T-helper 2 cell (primary cell): Measurements from ENCODE around the gene SRA1.

Source experiments
- DNase-seq, 5 experiments: peaks; one replicate each; pipeline versions ENCODE4 v3.0.0 to v3.0.0-alpha.2; 2012 to 2022

Gene SRA1

DNA sequence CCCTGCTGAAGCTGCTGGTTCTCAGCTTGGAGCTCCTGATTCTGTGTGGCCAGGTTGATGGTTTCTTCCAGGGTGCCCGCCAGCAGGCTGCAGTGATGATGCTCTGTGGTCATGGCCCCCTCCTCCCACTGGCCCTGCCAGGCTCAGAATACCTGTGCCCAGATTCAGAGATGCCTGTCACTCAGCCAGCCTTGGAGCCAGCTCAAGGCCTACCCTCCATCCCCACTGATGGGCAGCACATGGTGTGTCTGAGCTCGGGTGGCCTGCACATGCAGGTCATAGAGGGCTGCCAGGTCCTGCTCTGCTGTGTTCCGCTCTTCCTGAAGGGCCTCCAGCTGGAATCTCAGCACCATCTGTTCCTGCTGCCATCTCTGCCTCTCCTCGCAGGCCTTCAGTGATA lies 12.8 kb upstream of the SRA1 start:
- no peak for DNase-seq

DNA sequence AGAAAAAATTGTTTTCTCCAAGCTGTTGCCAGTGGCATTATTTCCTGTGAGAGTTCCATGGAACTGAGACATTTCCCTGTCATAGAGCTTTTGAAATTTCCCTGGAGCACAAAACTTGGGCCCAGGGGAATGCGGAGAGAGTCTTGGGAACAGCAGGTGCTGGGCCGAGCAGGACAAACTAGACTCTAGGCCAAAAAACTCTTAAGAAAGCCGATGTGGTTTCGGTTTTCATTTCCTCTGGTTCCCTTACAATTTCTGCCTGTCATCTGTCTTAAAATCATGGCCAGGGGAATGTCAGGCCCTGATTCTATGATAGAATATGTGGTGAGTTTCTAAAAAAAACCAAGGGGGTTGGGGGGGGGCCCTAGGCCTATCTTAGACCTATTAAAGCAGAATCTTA lies 11.9 kb upstream of the SRA1 start:
- peak in 1 of 5 experiments; percentile 55 for DNase-seq

DNA sequence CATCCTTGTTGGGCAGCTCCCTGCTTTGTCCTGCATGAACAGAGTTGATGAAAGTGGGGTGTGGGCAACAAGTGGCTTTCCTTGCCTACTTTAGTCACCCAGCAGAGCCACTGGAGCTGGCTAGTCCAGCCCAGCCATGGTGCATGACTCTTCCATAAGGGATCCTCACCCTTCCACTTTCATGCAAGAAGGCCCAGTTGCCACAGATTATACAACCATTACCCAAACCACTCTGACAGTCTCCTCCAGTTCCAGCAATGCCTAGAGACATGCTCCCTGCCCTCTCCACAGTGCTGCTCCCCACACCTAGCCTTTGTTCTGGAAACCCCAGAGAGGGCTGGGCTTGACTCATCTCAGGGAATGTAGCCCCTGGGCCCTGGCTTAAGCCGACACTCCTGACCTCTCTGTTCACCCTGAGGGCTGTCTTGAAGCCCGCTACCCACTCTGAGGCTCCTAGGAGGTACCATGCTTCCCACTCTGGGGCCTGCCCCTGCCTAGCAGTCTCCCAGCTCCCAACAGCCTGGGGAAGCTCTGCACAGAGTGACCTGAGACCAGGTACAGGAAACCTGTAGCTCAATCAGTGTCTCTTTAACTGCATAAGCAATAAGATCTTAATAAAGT lies 11.3 kb upstream of the SRA1 start:
- DNase-seq = no peak

DNA sequence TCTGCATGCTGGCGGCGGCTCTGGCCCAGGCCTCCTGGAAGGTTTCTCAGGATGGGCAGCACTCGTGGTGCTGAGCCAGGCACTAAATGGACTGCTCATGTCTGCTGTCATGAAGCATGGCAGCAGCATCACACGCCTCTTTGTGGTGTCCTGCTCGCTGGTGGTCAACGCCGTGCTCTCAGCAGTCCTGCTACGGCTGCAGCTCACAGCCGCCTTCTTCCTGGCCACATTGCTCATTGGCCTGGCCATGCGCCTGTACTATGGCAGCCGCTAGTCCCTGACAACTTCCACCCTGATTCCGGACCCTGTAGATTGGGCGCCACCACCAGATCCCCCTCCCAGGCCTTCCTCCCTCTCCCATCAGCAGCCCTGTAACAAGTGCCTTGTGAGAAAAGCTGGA lies 10.6 kb upstream of the SRA1 start:
- DNase-seq = no peak

DNA sequence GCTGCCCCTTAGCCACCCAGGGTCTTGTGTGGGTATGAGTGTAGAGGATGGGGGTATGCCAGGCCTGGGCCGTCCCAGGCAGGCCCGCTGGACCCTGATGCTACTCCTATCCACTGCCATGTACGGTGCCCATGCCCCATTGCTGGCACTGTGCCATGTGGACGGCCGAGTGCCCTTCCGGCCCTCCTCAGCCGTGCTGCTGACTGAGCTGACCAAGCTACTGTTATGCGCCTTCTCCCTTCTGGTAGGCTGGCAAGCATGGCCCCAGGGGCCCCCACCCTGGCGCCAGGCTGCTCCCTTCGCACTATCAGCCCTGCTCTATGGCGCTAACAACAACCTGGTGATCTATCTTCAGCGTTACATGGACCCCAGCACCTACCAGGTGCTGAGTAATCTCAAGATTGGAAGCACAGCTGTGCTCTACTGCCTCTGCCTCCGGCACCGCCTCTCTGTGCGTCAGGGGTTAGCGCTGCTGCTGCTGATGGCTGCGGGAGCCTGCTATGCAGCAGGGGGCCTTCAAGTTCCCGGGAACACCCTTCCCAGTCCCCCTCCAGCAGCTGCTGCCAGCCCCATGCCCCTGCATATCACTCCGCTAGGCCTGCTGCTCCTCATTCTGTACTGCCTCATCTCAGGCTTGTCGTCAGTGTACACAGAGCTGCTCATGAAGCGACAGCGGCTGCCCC lies 10.0 kb upstream of the SRA1 start:
- no peak for DNase-seq

DNA sequence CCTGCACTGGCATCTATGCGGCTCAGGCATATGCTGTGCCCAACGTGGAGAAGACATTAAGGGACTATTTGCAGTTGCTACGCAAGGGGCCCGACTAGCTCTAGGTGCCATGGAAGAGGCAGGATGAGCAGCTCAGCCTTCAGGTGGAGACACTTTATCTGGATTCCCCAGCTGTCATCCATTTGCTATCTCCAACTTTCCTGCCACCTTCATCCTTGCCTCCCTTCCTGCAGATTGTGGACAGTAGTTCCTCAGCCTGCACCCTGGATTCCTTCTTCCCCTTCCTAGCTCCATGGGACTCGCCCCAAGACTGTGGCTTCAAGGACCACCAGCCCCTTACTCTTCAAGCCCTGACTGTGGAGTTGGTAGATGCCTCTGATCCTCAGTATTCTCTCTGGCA lies 9.4 kb upstream of the SRA1 start:
- DNase-seq = no peak

DNA sequence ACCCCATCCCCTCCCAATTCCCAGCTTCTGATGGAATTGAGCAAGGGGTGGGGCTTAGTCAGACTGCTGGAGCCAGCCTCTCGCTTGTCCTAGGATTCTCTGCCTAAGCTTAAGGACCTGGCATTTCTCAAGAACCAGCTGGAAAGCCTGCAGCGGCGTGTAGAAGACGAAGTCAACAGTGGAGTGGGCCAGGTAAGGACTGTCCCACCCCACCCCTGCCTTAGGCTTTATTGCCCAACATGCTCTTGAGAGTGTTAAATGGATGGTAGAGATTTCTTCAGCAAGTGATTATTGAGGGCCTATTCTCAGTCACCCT lies 8.5 kb upstream of the SRA1 start:
- DNase-seq = no peak

DNA sequence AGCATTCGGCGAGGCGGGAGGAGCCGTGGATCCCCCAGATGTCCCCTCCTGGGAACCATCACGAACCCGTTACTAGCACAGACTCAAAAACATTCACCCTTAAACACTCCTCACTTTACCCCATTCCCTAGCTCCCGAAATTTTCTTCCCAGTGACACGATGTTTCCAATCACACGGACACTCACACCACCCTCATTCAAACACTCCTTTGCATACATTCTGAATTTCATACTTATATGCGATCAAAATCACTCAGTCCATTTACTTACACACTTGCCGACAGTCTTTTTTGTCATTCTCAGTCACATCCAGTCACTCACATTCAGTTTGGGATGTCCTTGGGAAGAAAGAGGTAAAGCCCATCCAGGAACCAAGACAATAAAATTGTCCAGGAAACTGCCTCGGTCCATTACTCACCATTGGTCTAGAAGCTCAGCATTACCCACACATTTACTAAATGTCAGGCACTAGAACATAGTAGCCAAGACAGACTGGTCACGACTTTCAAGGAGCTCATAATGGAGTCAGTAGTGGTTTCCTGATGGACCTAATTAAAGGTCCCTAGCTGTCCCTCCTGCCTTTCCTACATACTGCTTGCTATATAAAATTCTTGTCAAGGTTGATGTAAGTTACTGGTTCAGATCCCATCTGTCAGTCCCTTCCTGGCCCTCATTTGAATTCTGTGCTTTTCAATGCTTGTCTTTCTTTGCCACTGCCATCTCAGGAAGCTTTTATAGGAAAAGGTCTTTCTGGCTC lies 7.9 kb upstream of the SRA1 start:
- no peak for DNase-seq

DNA sequence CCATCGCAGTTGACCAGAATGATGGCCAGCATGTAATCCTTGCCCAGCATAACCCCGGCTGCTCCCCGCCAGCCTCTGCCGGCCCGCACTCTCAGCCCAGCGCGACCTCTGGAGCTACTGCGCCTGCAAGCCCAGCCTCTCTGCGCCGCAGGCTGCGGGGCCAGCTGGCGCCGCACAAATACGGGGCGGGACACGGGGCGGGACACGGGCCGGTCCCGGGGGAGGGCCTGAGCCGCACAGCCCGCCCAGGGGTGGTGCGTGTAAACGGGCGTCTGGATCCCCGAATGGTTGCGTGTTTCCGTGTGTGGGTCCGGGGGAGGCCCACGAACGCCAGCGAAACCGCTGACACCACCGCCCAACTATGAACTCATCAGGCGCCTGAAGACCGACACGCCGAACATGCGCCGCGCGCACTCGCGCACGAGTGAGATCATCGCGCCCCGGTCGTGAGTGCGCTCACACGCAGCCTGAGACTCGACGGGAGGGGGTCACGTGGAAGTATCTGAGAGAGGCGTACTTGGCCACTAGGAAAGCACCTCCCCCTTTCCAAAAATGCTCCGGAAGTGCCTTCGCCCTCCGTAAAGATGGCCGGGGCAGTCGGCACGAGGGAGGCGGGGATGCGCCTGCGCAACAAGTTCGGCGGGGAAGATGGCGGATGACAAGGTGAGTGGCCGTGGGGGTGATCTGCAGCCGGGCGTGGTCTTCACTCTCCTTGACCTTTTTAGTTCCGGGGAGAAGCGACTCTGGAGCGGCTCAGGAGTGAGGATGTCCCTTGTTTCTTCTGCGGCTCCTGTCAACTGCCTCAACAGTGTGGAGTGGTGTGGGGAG lies 7.1 kb upstream of the SRA1 start, which contains the start of the genes APBB3 and SLC35A4:
TSS of gene APBB3 (minus strand) at position 403 of the 828 bp plus-strand sequence. CDS start at position 50, 353 bp downstream.
TSS of gene SLC35A4 (plus strand) at position 633 of the 828 bp plus-strand sequence. CDS start 2,342 bp downstream, outside the sequence.
- peak; percentile 90 to 100 (median 96) for DNase-seq

DNA sequence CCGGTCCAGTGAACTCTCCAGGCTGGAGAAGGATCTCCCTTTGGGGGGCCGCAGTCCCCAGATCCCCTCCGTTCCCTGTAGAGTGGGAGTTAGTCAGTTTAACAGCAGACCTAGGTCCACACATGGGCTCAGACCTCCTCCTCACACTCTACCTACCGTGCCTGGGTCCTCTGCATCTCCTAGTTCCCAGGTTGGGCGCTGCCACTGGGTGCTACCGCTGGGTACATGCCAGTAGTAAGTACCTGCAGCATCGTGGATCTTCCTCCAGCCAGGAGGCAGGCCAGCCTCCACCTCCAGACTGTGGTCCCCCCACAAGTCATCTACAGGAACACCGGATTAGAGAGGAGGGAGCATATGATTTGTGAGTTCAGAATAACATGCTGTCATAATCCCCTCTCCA lies 6.3 kb upstream of the SRA1 start:
- no peak for DNase-seq

DNA sequence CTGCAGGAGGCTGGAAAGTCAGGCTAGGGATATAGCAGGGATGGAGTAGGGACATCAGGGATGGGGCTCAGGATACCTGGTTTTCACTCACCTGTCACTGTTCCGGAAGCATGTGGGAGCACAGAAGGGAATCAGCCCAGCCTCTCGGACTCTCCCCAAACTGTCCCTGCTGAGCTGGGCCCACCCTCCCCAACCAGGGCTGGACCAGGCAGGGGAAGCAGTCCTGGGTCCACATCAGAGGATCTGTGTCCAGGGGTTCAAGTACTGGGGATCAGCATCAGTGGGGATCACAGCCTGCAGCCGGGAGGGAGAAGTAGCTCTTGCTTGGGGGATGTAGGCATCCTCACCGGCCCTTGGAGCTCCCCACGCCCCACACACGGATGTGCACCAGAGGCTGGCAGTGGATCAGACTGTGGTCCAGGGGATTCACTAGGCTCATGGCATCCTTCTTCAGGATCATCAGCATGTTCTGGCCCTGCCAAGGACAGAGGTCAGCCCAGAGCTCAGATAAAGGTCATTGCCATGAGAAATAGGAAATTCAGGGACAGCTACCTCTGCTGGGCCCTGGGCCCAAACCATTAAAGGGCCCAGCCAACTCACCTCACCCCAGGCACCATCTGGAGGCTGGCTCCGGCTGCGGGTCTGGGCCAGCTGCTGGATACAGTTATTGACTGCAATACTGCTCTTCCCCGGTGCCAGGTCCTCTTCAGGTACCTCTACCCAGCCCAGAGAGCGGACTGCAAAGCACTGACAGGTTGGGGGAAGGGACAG lies 4.7 kb upstream of the SRA1 start:
- DNase-seq = no peak

DNA sequence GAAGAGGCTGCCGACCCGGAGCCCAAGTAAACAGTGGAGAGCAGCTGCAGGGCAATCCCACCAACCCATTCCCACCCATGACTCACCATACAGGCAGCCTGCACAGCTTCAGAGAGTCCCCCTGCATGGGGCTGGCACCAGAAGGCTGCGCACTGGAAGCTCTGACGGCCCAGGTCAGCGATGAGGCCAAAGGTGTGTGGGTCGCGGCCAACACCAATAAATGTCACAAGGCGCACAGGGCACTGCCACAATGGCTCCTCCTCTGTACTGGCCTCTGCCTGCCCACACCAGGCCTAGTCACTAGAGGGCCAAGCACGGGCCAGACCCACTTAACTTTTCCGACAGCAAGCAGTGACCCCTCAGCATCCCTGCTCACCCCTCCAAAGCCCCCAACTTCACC lies 3.0 kb upstream of the SRA1 start:
- DNase-seq = no peak

DNA sequence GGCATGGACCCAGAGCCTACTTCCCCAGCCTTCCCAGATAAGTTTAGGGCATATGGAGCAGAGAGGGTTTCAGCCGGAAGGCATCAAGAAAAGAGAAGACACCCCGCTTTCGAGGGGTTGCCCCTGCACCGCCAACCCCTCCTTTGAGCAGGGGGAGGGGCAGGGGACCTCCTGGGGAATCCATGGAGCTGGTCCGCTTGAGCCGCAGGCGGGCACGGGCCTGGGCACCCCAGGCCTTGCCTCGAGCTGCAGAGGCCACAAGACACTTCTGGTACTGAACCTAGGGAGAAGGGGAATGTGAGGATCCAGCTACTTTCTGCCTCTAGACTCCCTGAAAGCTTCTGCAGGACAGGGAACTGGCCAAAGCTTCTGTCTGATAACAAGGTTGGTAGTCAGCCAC lies 1.3 kb upstream of the SRA1 start:
- no peak for DNase-seq

DNA sequence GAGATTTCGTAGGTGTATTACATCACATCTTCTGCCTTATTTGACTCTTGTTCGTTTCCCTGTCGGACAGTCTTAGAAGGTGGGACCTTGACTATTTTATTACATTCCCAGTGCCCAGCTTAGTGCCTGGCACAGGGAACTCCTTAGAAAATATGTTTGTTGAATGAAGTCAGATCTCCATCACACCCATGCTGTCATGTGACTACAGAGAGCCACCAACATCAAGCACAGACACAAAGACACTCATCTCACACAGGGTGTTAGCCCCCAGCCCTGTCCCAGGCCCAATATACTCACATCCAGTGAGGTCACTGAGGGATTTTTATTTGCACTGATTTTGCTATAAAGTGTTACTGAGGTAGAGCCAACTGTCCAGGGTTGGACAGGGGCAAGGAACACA lies 692 bp upstream of the SRA1 start:
- no peak for DNase-seq

DNA sequence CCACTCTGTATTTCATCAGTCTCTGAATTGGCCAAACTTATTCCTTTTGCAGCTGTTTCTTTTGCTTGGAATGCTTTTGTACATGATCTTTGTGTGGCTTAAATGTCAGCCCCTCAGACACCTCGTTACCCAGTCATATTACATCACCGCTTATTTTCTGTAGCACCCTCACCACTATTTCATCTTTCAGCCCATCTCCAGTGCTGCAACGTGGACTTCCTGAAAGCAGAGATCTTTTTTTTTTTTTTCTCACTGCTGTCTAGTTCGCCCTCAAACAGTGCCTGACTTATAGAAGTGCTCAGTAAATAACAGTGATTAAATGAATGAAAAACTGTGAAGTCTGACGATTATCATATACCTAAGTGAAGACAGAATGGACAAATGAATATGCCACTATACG lies 835 bp downstream of the SRA1 start:
- peak in 2 of 5 experiments; percentile 38 to 68 for DNase-seq

DNA sequence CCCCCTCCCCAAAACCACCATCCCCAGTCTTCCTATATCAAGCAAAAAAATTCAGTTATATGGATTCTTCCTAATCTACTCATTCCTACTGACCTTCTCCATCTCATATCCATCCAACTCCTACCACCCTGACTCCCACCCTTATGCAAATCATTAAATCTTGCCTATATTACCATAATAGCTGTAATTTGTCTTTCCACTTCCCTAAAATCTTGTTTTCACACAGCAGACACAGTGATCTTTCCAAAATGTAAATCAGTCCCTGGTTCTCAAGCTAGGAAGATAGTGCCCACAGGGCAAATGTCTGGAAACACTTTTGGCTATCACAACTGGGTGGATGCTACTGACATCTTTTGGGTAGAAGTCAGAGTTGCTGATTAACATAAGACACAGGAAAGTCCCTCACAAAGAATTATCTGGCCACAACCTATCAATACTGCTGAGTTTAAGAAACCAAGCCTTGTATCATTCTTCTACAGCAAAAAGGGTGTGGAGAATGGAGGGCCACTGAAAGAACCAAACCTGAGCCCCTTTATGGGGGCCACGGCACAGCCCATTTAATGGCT lies 1.4 kb downstream of the SRA1 start:
- peak in 1 of 5 experiments; percentile 33 for DNase-seq

DNA sequence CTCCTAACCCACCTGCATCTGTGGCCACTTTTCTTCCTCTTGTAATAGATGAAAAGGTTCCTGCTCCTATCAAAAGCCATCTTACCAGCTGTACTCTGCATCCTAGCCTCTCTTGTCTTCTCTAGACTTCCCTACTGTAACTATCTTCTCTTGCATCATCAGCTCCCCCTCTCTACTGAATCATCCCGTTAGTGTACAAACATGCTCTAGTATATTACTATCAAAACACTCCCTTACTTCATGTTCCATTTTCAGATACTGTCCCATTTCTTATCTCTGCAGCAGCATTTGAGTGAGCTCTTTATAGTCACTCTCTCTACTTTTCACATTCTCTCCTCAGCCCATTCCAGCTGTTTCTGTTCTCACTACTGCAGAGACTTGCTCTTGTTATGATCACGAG lies 2.8 kb downstream of the SRA1 start:
- DNase-seq = no peak

DNA sequence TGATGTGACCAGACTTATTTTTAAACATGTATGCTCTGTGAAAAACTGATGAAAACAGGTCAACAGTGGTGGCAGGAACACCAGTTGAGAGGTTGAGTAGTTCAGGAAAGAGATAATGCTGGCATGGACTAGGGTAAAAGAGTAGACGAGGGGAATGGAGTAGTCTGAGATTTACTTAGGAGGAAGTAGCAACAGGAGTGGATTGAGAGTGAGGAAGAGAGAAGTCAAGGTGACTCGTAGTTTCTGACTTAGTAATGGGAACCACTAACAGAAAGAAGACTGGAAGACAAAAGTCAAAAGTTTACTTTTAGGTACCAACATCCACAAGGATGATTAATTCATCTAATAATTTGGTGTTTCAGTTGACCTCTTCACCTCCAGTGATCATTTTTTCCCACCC lies 3.6 kb downstream of the SRA1 start:
- no peak for DNase-seq

DNA sequence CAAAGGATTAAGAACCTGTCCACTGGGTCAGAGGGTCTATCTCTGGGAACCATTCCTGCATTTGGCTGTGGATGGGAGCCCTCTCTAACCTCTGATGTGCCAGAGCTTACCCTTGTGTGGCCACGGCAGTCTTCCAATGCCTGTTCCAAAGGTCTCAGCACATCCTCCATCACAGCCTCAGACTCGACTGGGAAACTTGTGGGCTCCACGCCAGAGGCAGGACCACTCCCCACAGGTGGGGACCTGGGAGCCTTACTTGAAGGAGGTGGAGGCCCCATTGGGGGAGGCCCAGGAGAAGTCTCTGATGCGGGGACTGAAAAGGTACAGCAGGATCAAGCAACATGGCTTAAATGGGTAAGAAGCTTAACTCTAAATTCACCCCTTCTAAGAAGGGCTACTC lies 5.4 kb downstream of the SRA1 start:
- DNase-seq = no peak

DNA sequence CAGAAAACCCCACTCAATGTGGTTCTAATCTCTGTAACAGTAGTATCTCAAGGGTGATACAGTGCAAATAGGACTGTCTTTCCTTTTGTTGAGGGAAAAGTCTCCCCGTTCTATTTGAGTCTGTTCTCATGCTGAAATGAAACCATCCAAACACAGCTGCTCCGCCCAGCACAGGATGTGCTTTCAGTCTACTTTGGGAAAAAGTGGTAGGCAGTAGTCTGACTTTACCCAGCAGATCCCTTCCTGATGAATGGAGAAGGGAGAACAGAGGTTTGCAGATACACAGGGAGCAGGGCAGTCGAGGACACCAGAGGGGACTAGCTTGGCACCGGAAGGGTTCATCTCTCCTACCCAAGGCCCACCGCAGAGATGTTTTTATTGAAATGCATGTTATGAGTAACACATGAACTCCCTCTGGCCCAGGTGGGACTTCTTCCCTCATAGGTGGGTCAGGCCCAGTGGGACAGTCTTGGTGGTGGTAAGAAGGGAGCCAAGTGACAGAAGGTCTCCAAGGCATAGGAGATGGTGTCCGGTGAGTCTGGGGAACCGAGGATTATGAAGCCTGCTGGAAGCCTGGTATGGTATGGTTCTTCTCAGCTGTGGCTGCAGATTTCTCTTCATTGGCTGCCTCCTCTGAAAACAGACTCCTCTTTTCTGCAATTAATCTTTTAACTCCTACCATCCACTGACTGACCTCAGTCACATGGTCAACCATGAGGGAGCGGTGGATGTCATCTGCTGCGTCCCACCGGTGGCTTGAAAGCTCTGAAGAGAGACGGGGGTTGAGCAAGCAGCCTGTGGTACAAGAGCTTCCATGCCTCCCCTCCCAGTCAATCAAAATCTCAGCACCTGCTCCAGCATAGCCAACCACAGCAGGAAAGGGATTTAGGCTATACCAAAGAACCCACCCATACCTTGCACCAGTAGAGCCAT lies 6.9 kb downstream of the SRA1 start:
- DNase-seq = no peak
